Cardiac septum (tissue), 1 donor: ENCODE data around the gene MICAL3. TPM values are rescaled to one million over a fixed set of nuclear protein-coding genes. Genes with fewer than 3 reads are reported as not detected.
"Not testable (repeated sequence)": the region's sequence is repeated elsewhere in the genome, so short reads cannot be mapped to it uniquely, and the experiment has no call there.

Experiments
- DNase-seq: peaks from one replicate; pipeline ENCODE4 v3.0.0-alpha.2; 2020; ENCODE audit warnings: low spot score
- intact Hi-C: fragments of 100-400 bp; cut with DNase I; formaldehyde crosslinking; loops from one replicate; pipeline ENCODE4 v1.14.0; 2022
- total RNA-seq: library from RNA; stranded (reverse); fragmentation: NEBNext Ultra II Directional; extraction: Animal tissue kit (Norgen Biotek cat#: 25700); gene quantifications from one replicate; pipeline ENCODE4 v1.2.1, GENCODE V29; 2021
- donor health status: DM: no; HTN: no; CAD: no.

MICAL3 gene
- total RNA-seq, 1 donor from 2014 or later, result 126 TPM

DNA sequence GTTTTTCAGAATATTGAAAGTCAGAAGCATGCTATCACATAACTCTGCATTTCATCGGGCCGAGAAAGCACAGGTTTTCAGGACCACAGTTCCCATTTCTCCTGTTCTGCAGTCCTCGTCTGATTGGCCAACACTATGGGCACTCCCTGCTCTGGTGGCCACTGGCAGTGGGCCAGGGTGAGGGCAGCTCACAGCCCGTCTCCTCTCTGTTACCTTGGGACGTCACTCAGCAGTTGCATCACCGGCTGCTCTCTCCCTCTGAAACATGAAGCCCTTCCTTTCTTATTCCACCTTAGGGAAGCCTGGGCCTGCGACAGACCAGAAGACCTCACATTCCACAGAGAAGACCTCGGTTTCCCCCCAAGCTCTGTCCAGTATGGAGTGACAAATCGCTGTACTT lies 11.4 kb upstream of the MICAL3 start:
- DNase-seq, result no peak
- intact Hi-C loops, result no loop called here

GRCh38 chr22:18034076-18034475 lies 9.7 kb upstream of the MICAL3 start:
- no peak for DNase-seq
- intact Hi-C loops, result loop anchor here (5.0 kb wide), 1 partner anchor 33 kb away; no protein-coding TSS in a partner anchor

- no peak for DNase-seq
Measured at GRCh38 chr22:18033204-18033998, 9.0 kb upstream of the MICAL3 start.

DNA sequence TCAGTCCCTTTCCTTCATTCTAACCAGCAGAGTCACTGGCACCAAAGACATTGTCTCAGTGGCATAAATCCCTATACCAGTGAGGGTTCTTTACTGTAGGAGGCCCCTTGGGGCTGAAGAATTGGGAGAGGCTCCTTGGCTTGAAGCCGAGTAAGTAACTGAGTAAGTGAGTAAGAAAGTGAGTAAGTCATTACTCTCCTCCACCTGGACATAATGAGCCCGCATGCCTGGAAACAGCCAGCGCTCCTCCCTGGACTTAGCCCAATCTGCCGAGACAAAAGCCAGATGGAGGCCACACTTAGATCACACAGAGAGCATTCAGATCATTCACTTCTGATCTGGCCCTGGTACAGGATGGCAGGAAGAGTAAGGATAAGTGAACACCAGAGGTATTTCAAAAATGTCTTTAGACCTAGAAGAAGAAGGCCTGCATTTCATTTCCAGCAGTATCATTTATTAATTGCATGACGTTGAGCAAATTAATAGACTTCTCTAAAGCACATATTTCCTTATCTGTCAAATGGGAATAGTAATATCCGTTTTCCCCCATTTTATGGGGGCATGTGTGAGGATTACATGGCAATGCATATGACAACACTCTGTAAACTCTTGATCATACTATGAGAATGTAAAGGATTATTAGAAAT lies 8.2 kb upstream of the MICAL3 start:
- intact Hi-C loops, result loop anchor here (5.0 kb wide), 1 partner anchor 35 kb away; no protein-coding TSS in a partner anchor

More at GRCh38 chr22:18033204-18033998, 9.0 kb upstream of the MICAL3 start:
- intact Hi-C loops, result loop anchor here (5.0 kb wide), 1 partner anchor 34 kb away; no protein-coding TSS in a partner anchor

DNA sequence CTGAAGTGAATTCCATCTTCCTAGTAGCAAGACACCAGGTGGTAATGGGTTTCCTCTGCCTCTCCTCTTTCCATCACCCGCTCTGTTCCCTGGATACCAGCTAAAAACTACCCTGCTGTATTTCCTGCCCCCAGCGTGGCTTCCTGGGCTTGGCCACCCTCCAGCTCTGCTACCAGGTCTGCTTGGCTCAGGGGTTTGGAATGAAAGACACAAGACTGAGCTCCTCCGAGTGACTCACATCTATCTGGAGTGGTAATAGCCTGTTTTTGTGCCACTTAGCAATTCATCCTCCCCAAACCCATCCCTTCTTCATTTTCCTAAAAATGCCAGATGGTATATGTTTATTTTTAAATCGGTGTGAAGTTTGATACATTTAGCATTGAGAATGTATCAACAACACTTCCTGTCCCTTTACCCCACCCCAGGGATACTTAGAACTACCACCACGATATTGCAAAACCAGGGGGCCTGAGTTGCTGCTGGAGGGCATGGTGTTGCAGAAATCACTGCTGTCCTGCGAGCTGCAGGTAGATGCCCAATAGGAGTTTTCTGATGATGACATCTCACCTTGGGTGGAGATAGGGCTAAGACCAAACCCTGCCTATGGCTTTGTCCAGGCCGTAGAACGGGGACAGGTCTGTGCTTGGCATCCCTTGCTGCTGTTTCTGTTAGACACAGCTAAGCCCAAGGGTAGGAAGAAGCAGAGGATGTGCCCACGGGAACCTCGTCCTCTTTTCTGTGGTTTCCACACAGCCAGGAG lies 7.5 kb upstream of the MICAL3 start:
- no peak for DNase-seq

More for the DNA sequence above, 8.2 kb upstream of the MICAL3 start:
- no peak for DNase-seq

DNA sequence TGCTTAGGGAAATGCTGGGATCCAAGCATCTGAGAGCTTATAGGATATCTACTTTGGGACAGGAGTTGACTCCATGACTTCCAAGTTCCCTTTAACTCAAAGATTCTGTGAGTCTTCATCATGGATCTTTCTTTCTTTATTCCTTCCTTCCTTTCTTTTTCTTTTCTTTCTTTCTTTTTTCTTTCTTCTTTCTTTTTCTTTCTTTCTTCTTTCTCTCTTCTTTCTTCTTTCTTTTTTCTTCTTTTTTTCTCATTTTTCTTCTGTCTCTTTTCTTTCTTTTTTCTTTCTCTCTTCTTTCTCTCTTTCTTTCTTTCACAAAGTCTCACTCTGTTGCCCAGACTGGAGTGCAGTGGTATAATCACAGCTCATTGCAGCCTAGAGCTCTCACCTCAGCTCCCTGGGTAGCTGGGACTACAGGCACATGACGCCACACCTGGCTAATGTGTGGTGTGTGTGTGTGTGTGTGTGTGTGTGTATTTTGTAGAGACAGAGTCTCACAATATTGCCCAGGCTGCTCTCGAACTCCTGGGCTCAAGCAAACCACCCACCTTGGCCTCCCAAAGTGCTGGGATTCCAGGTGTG lies 5.4 kb upstream of the MICAL3 start:
- no peak for DNase-seq
- intact Hi-C loops, result loop anchor here (5.0 kb wide), 1 partner anchor 38 kb away; no protein-coding TSS in a partner anchor

More for the DNA sequence above, 7.5 kb upstream of the MICAL3 start:
- intact Hi-C loops, result loop anchor here (5.0 kb wide), 1 partner anchor 35 kb away; no protein-coding TSS in a partner anchor

GRCh38 chr22:18028817-18029527 lies 4.6 kb upstream of the MICAL3 start:
- intact Hi-C loops, result no loop called here
- no peak for DNase-seq

DNA sequence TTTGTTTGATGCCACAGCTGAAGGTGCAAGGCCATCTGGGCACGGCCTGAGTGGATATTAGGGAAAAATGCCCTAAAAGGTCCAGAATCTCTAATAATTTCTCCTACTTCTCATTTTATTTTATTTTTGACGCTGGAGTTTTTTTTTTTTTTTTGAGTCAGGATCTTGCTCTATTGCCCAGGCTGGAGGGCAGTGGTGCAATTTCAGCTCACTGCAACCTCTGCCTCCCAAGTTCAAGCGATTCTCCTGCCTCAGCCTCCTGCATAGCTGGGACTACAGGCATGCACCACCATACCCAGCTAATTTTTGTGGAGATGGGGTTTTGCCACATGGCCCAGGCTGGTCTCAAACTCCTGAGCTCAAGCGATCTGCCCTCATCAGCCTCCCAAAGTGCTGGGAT lies 1.5 kb upstream of the MICAL3 start:
- intact Hi-C loops, result loop anchor here (2.0 kb wide), 1 partner anchor 193 kb away; no protein-coding TSS in a partner anchor
- DNase-seq, result not testable (repeated sequence)

GRCh38 chr22:18024956-18025720 lies 777 bp upstream of the MICAL3 start:
- no peak for DNase-seq
- intact Hi-C loops, result loop anchor here (2.0 to 5.0 kb wide), 2 partner anchors 52 to 192 kb away; partner anchors contain the start of gene PEX26

- intact Hi-C loops, result loop anchor here (1.0 to 5.0 kb wide), 4 partner anchors 21 to 191 kb away; partner anchors contain the start of gene PEX26
Measured at GRCh38 chr22:18023509-18024275, 669 bp downstream of the MICAL3 start.

DNA sequence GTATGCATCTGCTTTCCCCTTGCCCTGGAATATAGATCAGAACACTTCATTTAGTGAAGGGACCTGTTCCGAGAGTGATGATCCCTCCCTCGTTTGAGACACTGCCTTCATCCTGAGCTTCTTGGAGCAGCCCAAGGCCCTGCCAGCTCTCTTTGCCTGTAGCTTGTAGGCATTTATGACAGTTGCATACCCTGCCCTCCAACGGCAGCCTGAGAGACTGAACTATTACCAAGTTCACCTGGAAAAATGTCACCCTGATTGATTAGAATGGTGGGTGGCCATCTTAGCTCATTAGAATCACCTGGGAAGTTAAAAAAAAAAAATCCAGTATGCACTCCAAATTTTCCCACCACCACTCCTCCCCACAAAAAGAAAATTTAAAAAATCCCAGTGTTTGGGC lies 1.5 kb downstream of the MICAL3 start:
- intact Hi-C loops, result loop anchor here (1.0 to 5.0 kb wide), 3 partner anchors 21 to 110 kb away; partner anchors contain the start of gene PEX26
- DNase-seq, result no peak

More at GRCh38 chr22:18023509-18024275, 669 bp downstream of the MICAL3 start:
- DNase-seq, result peak; percentile 90

DNA sequence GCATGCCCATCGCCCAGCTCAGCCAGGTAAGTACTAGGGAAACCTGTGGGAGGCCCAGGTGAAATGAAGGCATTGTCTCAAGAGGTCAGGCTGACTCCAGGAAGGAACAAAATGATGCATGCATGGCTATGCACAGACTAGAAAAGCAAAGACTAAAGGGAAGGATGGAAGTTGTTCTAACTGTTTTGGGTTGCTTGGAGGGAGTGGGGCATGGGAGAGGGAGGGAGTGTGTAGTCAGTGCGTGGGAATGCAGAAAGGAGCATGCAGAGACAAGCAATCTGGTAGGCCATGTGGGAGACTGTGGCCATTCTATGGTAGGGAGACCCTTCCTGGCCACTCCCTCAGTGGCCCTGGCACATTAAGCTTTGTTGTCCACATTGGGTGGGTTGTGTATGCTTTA lies 2.9 kb downstream of the MICAL3 start:
- DNase-seq, result no peak
- intact Hi-C loops, result loop anchor here (5.0 kb wide), 1 partner anchor 56 kb away; the partner anchor contains the start of gene PEX26

DNA sequence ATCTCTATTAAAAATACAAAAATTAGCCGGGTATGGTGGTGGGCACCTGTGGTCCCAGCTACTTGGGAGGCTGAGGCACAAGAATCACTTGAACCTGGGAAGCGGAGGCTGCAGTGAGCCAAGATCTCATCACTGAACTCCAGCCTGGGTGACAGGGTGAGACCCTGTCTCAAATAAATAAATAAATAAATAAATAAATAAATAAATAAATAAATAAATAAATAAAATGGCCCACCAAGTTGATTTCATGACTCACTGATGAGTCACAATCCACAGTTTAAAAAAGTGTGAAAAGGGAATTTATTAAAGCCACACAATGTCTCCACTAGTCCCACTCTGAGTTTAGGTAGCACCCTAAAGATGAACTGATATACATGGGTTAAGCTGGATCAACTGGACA lies 3.6 kb downstream of the MICAL3 start:
- not testable (repeated sequence) for DNase-seq
- intact Hi-C loops, result loop anchor here (5.0 kb wide), 1 partner anchor 57 kb away; the partner anchor contains the start of gene PEX26

DNA sequence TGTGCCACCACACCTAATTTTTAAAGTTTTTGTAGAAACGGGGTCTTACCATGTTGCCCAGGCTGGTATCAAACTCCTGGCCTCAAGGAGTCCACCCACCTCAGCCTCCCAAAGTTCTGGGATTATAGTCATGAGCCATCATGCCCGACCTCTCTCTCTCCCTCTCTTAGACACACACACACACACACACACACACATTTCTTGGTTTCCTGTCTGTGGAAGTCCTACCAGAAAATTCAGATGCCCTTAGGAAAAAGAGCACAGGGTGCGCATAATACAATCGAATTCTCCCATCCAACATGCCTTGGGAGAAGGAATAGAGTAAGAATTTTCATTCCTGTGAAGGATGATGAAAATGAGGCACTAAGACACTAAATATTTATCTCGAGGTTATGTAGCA lies 10.4 kb downstream of the MICAL3 start:
- intact Hi-C loops, result no loop called here
- no peak for DNase-seq

DNA sequence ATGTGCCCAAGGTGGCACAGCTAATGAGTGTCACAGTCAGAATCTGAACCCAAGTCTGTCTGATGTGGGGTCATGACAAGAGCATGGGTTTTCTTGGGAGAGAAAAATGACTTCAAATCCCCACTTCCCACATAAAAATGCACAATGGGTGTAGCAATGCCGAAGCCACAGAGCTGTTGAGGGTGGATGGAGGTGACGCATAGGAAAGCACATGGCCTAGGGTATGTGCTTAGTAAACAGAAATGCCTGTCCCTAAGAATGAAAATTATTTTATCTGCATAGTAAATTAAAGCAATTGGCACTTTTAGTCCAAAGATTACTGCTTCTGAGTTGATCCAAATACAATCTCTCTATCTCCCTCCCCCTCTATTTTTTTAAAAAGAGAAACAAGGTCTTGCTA lies 10.9 kb downstream of the MICAL3 start:
- no peak for DNase-seq
- intact Hi-C loops, result no loop called here

- DNase-seq, result no peak
Measured at GRCh38 chr22:18012531-18012930, 11.8 kb downstream of the MICAL3 start.

GRCh38 chr22:18010266-18010665 lies 14.1 kb downstream of the MICAL3 start:
- intact Hi-C loops, result no loop called here
- DNase-seq, result no peak

More at GRCh38 chr22:18012531-18012930, 11.8 kb downstream of the MICAL3 start:
- intact Hi-C loops, result no loop called here
